Ecto neural progenitor cell (in vitro differentiated cells): ENCODE results near the gene RASSF1.
A peak's percentile ranks its signal among the peaks of the same experiment; 100 is the strongest.

Experiments used
- DNase-seq: peaks from one replicate; pipeline ENCODE4 v3.0.0-alpha.2; 2018; ENCODE audit warnings: low spot score

RASSF1 gene

DNA sequence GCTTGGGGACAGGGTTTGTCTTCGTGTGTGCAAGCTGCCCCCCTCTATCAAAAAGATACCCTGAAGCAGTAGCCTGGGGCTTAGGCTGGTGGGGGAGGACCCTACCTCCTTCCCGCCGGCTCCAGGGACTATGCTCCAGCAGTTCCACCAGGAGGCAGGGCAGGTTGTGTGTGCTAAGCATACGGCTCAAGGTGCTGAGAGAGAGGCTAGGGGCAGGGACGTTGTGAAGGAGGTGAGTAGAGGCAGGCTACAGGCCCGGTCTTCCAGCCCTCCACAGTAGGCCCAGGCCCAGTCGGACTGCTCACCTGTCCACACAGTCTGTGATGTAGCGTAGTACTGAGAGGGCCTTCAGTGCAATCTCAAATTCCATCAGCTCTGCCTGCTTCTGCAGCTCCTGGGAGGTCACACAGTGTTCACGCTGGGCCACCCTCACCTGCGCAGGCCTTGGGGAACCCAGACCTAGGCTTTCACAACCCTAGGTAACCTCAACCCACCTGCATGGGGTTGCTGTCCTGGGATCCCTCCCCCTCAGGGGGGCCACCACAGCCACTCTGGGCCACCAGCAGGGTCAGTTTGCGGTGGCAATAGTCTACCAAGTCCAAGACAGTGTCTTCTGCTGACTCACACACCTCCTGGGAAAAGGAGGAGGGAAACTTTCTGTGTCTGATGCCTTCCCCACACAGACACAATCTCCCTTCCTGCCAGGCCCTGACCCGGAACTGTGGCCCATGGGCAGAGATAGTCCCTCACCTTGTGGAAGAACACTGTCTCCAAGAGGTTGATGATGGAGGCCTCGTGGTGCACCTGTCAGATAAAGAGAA, 2.4 kb upstream of the RASSF1 start:
- DNase-seq: no peak

DNA sequence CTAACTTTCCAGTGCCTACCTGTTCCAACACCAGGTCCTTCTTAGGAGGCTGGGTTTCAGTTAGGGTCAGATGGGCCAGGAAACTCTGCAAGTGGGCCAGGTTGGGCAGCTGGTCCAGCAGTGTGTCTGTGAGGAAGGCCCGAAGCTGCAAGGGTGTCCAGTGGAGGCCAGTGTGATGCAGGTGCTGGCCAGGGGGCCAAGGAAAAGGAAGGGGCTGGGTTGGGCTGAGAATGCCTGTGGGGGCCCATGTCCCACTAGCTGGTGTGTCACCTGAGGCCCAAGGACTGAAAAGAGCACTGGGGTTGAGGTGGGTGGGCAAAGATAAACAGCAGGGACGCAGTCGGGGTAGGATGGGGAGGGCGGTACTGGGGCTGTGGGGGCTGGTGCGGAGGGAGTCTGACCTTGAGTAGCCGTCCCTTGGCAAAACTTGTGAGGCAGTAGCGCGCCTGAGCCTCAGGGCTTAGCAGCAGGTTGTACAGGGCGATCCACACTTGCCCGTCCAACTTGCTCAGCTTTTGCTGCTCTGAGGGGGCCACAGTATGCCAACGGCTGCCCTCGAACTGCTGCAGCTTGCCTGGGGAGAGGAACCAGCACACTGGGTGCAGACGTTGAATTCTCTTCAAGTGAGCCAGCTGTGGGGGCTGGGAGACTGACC, 1.5 kb upstream of the RASSF1 start:
- DNase-seq: no peak

DNA sequence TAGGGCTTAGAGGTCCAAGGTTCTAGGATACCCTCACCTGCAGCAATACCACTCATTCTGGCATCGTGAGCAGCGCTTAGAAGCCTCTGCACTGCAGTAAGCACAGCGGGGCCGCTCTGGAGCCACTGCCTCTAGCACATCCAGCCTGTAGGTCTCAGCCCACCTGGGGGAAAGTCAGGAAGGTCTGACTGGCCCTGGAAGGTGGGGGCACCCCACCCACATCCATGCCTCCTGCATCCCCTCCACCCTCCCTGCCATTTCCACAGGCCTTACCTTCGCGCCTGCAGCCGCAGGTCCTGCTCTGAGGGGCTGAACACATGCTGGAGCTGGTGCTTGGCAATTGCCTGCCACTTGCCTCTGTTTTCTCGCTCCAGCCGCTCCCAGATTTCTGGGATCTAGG, 901 bp upstream of the RASSF1 start:
- DNase-seq: no peak

DNA sequence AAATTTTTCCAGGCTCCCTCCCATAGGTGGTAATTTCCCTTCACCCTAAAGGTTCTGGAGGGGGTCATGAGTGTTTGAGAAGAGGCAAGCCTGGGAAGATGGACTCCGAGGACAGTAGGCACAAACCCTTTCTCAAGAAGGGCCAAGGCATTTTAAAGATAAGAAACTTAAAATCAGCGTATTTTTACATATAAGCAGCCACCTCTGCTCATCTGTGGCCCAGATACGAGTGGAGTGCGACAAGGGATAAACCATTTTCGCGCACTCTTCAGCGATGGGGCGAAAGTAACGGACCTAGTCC, 539 bp downstream of the RASSF1 start:
- no peak for DNase-seq

DNA sequence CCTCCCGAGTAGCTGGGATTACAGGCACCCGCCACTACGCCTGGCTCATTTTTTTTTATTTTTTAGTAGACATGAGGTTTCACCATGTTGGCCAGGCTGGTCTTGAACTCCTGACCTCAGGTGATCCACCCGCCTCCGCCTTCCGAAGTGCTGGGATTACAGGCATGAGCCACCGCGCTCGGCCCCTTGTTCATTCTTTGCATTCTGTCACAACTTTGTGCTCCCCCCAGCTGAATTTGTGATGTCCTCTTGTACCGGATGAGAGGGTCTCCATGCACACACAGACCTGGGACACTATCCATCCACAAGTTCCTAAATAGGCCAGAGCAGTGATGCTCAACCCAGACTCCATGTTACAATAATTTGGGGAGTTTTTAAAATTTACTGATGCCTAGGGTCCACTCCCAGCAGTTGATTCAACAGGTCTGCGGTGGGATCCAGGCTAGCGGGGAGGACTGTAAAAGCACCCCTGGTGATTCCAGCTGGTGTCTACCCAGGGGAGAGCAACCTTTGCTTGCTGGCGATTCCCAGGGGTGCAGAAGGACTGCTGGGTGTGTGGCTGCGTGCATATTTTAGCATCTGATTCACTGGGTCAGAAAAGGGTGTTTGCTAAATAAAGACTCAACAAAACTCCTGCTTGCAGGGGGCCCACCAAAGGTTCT, 1.0 kb downstream of the RASSF1 start:
- DNase-seq: no peak

DNA sequence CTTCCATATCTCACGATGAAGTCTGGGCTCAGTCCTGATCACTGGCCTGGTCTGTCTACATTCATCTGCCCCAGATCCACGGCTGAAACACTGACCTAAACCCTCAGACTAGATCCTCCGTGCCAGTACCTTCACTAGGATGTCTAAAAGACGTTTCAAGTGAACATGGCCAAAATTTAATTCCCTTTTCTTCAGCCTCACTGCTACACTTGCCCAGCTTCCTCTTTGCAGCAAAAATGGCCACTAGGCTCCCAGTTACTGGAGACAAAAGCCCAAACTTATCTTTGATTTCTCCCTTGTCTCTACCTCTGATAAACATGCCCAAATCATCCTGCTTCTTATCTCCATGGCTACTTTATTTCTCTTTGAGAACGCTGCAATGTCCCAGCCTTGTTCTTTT, 1.7 kb downstream of the RASSF1 start:
- no peak for DNase-seq

DNA sequence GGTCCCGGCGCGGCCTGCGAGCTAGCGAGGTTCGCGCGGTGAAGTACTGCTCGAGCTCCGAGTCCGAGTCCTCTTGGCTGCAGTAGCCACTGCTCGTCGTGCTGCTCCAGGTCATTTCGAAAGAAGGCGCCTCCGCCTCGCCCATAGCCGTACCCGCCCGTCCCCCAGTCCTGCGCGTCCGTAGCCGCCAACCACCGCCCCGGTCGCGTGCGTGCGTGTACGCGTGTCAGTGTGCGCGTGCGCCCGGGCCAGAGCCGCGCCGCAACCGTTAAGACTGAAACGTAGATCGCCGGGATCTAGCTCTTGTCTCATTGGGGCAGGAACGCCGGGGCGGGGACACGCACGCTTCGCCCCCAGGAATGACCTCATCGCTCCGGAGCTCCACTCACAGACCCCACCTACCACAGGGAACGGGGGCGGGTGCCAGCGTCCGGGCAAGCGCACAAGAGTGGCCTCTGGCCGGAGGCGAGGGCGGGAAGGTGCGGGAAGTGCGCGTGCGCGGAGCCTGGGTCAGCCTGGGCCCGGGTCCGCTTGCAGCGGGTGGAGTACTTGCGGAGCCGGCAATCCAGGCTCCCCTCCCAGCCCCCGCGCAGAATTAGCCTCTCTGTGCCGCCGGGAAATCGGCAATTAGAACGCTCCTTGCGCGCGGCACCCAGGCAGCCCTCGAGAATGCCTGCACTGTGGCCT, 3.3 kb downstream of the RASSF1 start:
- peak; percentile 99 for DNase-seq

DNA sequence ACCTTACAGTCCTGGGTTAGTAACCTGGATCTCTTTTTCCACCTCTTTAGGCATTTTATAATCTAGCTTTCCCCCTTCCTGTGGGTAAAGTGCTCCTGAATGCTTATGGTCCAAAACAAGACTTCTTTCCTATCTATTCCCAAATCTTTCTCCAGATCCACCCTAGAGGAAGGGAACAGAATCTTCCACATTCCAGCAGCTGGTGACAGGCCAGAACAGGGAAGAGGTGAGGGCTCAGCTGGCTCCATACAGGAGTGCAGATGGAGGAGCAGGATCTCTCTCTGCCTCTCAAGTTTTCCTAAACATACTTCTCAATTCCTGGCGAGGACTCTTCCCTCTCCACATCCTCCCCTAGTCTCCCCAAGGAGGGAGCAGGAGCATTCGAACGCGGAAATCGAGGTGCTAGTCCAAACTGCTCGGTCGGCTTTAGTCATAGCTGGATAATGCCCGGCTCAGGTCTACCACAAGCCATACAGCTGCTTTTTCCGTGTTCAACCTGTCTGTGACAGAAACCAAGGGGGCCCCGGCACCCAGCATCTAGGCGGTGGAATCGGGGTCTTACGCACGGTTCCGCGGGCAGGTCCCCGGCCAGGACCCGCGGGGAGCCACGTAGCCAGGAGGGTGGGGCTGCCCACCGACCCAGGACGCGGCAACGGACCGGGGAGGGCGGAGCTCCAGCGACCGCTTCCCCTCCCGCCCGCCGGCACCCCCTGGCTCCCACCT, 4.0 kb downstream of the RASSF1 start:
- no peak for DNase-seq

DNA sequence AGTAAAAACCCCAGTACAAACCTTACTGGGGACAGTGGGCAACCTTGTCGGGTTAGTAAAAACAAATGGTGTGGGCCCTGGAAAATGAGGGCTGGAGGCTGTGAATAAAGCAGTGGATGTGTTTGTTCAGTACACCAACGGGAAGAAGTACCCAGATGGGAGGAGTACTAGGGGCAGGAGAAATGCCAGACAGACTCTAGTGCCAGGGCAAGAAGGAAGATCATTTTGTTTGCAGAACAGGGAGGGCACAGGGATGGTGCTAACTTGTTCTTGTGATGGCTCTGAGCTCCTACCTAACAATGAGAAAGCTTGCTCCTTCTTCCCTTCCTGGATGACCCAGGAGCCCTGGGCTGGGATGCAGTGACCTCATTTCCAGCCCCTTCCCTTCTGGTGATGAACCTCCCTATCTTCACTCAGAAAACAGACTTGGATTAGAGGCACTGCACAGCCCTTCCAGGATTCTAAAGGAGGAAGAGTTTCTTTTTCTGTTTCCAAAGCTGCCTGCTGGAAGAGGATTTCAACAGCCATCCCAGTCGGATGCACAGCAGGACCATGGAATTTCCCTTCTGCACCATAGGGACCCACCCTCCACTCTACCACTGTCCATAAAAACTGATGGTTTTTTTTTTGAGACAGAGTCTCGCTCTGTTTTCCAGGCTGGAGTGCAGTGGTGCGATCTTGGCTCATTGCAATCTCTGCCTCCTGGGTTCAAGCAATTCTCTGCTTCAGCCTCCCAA, 6.1 kb downstream of the RASSF1 start:
- no peak for DNase-seq

DNA sequence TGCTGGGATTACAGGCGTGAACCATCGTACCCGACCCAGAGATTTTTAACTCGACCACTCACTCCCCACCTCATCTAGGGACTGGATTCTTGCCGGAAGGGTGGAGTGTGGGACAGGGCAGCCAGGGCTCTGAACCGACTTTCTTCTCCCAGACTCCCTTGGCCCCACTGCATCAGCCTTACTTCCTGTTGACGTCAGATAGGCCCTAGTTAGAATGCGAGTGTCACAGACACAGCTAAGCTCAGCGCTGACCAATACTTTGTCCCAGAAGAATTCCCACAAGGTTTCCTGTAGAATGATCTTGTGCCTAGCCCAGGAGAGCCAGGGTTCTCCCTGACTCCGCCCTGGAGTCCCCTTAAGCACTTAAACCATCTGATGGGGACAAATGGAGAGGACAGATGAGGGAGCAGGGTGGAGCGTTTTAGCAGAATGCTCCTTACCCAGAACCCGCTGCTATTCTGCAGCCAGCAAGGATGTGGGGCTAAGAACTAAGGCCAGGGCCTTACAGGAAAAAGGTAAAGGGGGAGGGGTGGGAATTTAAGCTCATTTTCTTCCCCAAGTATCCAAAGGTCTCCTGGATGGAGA, 6.8 kb downstream of the RASSF1 start:
- no peak for DNase-seq

DNA sequence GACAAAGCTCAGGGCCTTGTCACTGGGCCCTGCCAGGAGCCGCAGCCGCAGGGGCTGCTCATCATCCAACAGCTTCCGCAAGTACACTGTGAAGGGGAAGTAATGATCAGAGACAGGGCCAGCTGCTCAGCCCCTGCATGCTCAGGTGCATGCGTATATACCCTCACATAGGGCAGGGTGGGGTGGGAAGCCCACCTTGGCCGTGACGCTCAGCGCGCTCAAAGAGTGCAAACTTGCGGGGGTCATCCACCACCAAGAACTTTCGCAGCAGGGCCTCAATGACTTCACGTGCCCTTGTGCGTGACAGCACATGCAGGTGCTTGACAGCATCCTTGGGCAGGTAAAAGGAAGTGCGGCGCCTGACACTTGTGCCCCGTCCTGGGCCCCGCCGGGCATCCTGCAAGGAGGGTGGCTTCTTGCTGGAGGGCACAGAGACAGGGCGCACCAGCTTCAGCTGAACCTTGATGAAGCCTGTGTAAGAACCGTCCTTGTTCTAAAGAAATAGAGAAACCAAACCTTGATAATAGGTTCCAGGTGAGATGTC, 9.2 kb downstream of the RASSF1 start:
- no peak for DNase-seq

DNA sequence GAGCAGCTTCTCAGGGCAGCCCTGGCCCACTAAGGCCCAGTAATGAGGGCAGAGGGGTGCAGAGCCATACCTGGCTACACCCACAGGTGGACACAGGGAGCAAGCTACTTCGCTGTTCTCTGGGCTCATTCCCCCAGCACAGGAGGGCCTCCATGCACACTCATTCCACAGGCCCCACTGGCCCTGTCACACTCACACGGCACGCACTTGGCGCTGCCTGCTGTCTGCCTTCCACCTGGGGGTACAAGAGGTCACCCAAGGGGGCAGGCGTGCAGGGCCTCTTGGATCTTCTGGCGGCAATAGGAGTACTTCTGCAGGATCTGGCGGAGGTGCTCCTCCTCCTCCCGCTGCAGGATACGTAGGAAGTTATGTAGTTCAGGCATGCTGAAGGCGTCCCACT, 10.3 kb downstream of the RASSF1 start:
- DNase-seq: no peak

DNA sequence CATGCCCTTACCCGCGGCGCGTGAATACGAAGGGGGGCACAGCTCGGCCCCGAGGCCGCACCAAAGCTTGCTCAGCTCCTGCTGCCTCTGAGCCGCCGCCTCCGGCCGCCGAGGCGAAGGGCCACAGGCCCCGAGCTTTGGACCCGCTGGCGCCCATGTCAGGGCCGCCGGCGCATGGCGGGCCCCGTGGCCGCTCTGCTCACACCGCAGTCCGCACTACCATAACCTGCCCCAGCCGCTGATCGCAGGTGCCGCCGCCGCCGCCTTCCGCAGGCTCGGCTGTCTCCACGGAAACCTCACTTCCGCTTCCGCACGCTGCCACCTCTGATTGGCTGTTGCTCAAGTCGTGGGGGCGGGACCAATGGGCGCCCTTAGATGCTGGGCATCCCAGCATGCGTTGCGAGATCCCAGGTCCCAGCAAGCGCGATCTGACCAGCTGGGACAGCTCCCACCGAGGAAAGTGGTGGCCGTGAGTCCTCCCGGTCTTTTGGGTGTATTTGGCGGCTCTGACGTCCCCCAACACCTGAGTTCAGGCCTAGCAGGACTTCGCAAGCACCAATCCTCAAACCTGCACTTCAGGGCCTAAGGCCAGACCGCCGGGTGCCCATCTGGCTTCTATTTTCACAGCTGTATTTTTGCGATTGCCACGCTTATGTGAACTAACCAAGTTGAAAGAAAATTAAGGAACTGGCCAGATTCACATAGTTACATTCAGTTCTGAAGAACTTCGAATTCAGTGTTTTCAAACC, 12.5 kb downstream of the RASSF1 start, which contains the start of gene TUSC2:
TUSC2 (minus strand) TSS at position 281 of the 749 bp plus-strand sequence; CDS start at position 157, 124 bp downstream.
- DNase-seq: peak; percentile 96

DNA sequence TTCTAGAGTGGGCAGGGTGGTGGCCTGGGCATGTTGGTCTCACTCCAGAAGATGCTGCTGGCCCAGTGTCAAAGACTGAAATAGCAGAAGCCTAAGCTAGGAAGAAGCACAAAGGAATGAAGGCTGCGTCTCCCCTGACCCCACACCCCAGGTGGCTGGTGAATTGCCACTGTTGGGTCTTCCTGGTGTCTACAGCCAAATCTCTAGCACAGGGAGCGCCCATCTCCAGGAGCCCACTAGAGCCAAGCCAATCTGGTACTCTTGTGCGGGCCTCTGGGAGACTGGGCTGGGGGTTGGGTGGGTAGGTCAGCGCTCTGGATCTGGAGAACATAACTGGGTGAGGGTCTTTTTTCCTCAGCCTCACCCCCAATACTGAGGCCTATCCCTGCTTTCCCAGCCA, 13.5 kb downstream of the RASSF1 start:
- DNase-seq: no peak

DNA sequence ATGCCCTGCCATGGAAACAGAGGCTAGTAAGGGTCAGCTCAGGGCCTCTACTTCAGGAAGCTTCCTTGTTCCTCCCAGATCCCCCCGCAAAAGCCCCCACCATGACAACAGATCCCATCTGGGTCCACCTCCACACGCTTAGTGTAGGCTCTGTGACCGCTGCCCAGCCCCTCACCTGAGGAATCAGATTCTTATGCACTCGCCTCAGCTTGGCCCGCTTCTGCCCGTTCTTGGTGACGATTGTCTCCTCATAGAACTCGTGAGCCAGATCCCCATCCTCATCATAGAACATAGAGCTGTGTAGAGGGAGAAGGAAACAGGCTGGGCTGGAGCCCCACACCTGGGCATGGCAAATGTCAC, 14.5 kb downstream of the RASSF1 start:
- DNase-seq: no peak

DNA sequence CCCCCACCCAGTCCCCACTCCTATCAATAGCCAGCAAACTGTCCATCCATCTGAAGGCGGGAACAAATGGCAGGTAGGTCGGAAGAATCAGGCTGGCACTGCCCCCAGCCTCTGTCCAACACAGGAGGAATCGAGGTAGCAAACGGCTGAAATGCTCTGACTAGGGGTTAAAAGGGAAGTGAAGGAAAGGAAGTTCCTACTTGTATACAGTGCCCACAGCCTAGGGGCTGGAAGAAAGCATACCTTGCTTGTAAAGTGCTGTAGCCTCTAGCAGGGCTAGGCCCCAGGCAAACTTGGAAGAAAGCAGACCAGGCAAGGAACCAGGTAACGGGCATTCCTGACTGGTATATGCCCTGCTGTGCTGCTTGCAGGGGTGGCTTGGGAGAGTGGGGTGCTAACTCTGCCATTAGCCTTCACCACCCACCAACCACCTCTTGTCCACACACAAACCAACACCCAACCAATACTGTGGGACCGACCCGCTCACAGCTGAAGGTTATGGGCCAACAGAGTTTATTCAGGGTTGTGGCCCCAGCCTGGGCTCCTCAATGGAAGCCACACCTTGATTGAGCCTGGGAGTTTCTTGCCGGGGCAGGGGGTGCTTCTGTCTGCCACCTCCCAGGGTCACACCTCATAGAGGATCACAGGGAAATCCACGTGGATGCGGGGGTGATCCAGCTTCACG, 15.0 kb downstream of the RASSF1 start:
- DNase-seq: no peak

DNA sequence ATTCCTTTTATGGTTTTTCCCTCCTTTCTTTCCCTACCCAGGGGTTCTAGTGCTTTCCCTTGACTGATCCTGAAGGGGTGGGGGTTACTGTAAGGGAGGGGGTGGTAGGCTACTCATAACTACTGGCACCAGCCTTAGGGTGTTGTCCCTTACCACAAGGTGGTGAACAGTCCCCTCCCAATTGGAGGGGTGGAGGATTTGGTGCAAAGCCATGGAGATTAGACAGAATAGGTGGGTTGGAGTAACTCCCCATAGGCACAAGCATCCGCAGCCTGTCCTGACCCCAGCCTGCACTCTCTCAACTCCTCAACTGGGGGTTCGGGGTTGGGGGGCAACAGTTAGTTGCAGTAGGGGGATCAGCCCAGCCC, 15.5 kb downstream of the RASSF1 start:
- no peak for DNase-seq

DNA sequence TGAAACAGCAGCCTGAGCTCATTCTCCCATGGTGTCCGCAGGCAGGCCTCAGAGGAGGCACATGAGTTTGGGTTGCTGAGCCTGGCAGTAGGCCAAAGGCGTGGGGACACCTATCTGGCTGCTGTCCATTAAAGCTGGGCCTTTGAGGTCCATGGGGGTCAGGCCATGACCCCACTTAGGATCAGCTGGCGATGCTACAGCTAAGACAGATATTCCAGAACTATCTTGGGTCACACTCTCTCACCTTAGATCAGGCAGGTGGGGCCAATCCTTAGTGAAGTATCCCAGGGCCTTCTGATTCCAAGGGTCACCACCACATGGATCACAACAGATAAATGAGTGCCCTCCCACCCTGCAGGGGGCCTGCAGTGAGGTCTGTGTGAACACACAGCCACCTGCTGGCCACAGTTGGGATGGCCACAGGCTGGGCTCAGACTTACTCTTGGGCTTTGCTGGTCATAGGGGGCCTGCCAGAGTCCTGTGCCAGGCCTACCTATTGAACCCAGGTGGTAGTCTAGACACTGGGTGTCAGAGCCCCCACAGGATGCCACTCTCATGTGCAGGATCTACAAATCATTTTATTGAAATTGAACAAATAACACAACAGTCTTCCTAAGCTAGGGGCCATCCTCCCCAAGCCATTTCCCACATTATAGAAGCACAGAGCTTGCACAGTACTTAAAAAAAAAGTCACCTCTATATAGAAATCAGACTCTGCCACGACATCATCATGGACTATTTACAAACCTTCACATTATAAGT, 16.1 kb downstream of the RASSF1 start:
- DNase-seq: peak; percentile 87
